ENCODE measurements around the gene LRRC17. TPM values are rescaled to one million over a fixed set of nuclear protein-coding genes. Genes with fewer than 3 reads are reported as not detected.
A peak's percentile ranks its signal among the peaks of the same experiment; 100 is the strongest.

LRRC17 gene
- total and polyA plus RNA-seq, 10 donors = 0.54 to 3.1 (median 1.1) TPM

- peak overlapping the region in 1 of 8 donors; percentile 11 for H3K27ac ChIP-seq
- no peaks in the 10 kb centered on the region for H3K36me3 ChIP-seq
- intact Hi-C loops (cut with DNase I; ENCODE audit: low total_unique reads) = no loop called here
- DNase-seq = no peak
- H3K9me3 ChIP-seq = no peaks in the 10 kb centered on the region
- 76 to 87% (median 80%) methylated on average over 5 of the region's 5 CpGs for WGBS, 5 donors
- peaks cover 0 to 10% (median 2%) of the 10 kb centered on the region in 6 donors for H3K4me1 ChIP-seq
- no peak overlapping the region for H3K4me3 ChIP-seq
- no peaks in the 10 kb centered on the region for H3K27me3 ChIP-seq (replicated peaks in 1 of 7)
- TF ChIP-seq POLR2A (IDR thresholded peaks at IDR 0.05) (no peak), POLR2AphosphoS5 (IDR thresholded peaks at IDR 0.05) (no peak), CTCF (IDR thresholded peaks at IDR 0.05 in 8 of 11, conservative IDR thresholded peaks at IDR 0.05 in 3 of 11) (no peak)
Observed at GRCh38 chr7:102917436-102918353, 4.9 kb downstream of the LRRC17 start.

- Histone ChIP-seq H3K4me3 (no peak overlapping the region), H3K4me1 (peaks cover 0 to under 1% (median 0%) of the 10 kb centered on the region in 6 donors), H3K27me3 (replicated peaks in 1 of 7) (no peaks in the 10 kb centered on the region), H3K36me3 (no peaks in the 10 kb centered on the region), H3K9me3 (no peaks in the 10 kb centered on the region), H3K27ac (peak overlapping the region in 1 of 8 donors; percentile 11)
- DNase-seq = no peak
- TF ChIP-seq CTCF (IDR thresholded peaks at IDR 0.05 in 8 of 11, conservative IDR thresholded peaks at IDR 0.05 in 3 of 11) (no peak), POLR2A (IDR thresholded peaks at IDR 0.05) (no peak), POLR2AphosphoS5 (IDR thresholded peaks at IDR 0.05) (no peak)
- 37 to 77% (median 58%) methylated on average over 1 of the region's 1 CpG for WGBS, 5 donors
- intact Hi-C loops (cut with DNase I; ENCODE audit: low total_unique reads) = no loop called here
Observed at GRCh38 chr7:102918845-102919244, 6.0 kb downstream of the LRRC17 start.

DNA sequence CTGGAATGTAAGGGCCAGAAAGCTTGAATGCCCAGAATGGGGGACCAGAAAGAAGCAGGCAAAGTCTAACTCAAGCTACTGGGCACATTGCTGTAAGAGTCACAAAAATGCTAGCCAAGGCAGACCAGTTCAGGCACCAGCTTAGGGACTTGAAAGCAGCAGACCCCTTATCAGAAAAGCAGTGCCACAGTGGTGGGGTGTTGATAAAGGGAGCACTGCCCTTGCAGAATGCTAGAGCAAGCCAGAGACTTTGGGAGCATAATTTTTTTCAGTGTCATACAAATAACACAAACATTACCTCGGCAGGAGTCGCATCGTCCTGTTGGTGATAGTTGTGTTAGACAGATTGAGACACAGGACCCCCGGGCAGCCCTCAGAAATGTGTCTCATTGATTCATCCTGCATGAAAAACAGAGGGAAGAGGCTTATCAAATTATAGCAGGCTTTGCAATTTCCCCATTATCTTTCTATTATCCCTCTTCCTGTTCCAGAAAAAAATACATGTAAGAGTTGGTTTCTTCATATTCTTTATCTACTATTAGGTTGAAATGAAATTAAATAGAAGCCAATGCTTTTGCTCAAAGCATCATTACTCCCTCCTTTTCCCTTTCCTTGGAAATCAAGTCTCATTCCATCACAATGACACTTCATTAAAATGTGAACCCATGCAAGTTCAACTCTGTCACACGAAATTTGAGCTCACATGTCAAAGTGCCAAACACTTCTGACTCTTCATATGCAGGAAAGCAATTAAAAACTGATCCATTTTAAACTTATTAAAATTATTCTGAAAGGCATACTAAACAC, 13.4 kb downstream of the LRRC17 start:
- intact Hi-C loops (cut with DNase I; ENCODE audit: low total_unique reads) = no loop called here
- no peak overlapping the region for H3K4me3 ChIP-seq
- no peaks in the 10 kb centered on the region for H3K9me3 ChIP-seq
- no peaks in the 10 kb centered on the region for H3K27me3 ChIP-seq (replicated peaks in 1 of 7)
- H3K4me1 ChIP-seq = no peaks in the 10 kb centered on the region
- WGBS, 5 donors = 52 to 68% (median 59%) methylated on average over 5 of the region's 5 CpGs
- DNase-seq = no peak
- TF ChIP-seq POLR2AphosphoS5 (IDR thresholded peaks at IDR 0.05) (no peak), CTCF (IDR thresholded peaks at IDR 0.05 in 8 of 11, conservative IDR thresholded peaks at IDR 0.05 in 3 of 11) (no peak), POLR2A (IDR thresholded peaks at IDR 0.05) (no peak)
- no peak overlapping the region for H3K27ac ChIP-seq
- no peaks in the 10 kb centered on the region for H3K36me3 ChIP-seq

GRCh38 chr7:102926783-102927140, 14.0 kb downstream of the LRRC17 start:
- DNase-seq = no peak
- no peaks in the 10 kb centered on the region for H3K27me3 ChIP-seq (replicated peaks in 1 of 7)
- intact Hi-C loops (cut with DNase I; ENCODE audit: low total_unique reads) = no loop called here
- H3K4me3 ChIP-seq = no peak overlapping the region
- no peaks in the 10 kb centered on the region for H3K4me1 ChIP-seq
- H3K36me3 ChIP-seq = no peaks in the 10 kb centered on the region
- no peak overlapping the region for H3K27ac ChIP-seq
- no peaks in the 10 kb centered on the region for H3K9me3 ChIP-seq
- TF ChIP-seq POLR2AphosphoS5 (IDR thresholded peaks at IDR 0.05) = no peak
- no peak for TF ChIP-seq POLR2A (IDR thresholded peaks at IDR 0.05)
- no peak for TF ChIP-seq CTCF (IDR thresholded peaks at IDR 0.05 in 8 of 11, conservative IDR thresholded peaks at IDR 0.05 in 3 of 11)
